ENCODE results near the gene CD4.

Gene CD4

DNA sequence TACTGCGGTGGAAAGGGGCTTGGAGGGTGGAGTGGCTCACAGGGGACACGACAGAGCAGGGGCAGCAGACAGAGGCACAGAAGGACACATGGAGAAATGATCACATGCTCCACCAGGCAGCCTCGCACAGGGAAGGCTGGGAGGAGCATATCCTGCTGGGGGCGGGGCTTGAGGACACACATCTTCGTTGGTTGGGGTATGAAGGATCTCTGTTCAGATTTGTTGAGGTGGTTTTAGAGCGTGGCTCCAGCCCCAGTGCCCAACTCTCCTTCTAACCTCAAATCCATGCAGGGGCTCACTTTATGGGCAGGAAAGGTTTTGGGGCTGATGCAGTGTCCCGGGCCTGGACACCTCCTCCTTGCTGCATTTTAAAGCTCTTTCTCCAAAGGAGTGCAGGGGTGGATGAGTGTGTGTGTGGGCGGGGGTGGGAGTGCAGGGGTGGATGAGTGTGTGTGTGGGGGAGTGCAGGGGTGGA, 38.1 kb downstream of the CD4 start:
- Histone ChIP-seq H3K27me3 (ENCODE audit: control insufficient read depth in 1 of 2, insufficient read depth in 2 of 2, low read length in 2 of 2) (no peaks in the 10 kb centered on the region), H3K27ac (ENCODE audit: low read depth, low read length) (peak overlapping the region; percentile 78), H3K9me3 (ENCODE audit: low read length) (no peaks in the 10 kb centered on the region), H3K4me1 (ENCODE audit: insufficient read depth, low read length) (peaks cover 29% of the 10 kb centered on the region), H3K36me3 (ENCODE audit: insufficient read depth, low read length) (peaks cover 6% of the 10 kb centered on the region), H3K4me3 (ENCODE audit: low read depth in 1 of 2, low read length in 2 of 2) (peak overlapping the region in 1 of 2 donors; percentile 14), H3K9ac (ENCODE audit: low read length) (peak overlapping the region; percentile 0)

DNA sequence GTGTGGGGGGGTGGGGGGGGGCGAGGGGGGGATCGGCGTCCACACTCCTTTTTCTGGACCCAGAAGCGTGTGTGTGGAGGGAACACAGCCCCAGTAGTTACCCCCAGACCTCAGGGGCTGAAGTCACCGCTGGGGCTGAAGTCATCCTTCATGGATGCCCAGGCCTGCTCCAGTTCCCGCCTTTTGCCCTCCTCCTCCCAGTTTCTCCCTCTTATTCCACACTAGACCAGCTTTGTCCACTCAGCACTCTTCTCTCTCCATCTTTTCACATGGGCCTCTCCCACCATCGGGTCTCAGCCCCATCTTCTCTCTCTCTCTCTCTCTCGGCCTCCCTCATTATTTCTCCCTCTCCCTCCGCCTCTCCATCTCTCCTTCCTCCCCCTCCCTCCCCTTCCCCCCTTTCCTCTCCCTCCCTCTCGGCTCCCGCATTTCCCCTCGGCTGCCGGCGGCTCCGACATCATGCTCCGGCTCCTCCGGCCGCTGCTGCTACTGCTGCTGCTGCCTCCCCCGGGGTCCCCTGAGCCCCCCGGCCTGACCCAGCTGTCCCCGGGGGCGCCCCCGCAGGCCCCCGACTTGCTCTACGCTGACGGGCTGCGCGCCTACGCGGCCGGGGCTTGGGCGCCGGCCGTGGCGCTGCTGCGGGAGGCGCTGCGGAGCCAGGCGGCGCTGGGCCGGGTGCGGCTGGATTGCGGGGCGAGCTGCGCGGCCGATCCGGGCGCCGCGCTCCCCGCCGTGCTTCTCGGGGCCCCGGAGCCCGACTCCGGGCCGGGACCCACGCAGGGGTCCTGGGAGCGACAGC, 38.9 kb downstream of the CD4 start, which contains the start of gene P3H3:
Gene P3H3 (plus strand): TSS at position 426 of the 799 bp plus-strand sequence. CDS start 34 bp downstream, at position 460.
- Histone ChIP-seq H3K9me3 (ENCODE audit: low read length) (no peaks in the 10 kb centered on the region), H3K4me3 (ENCODE audit: low read depth in 1 of 2, low read length in 2 of 2) (peak within 1 kb of the TSS; percentile 84 to 87), H3K4me1 (ENCODE audit: insufficient read depth, low read length) (peaks cover 29% of the 10 kb centered on the region), H3K36me3 (ENCODE audit: insufficient read depth, low read length) (peaks cover 9% of the 10 kb centered on the region), H3K9ac (ENCODE audit: low read length) (peak within 1 kb of the TSS; percentile 76), H3K27me3 (ENCODE audit: control insufficient read depth in 1 of 2, insufficient read depth in 2 of 2, low read length in 2 of 2) (no peaks in the 10 kb centered on the region), H3K27ac (ENCODE audit: low read depth, low read length) (peak within 1 kb of the TSS; percentile 85)

DNA sequence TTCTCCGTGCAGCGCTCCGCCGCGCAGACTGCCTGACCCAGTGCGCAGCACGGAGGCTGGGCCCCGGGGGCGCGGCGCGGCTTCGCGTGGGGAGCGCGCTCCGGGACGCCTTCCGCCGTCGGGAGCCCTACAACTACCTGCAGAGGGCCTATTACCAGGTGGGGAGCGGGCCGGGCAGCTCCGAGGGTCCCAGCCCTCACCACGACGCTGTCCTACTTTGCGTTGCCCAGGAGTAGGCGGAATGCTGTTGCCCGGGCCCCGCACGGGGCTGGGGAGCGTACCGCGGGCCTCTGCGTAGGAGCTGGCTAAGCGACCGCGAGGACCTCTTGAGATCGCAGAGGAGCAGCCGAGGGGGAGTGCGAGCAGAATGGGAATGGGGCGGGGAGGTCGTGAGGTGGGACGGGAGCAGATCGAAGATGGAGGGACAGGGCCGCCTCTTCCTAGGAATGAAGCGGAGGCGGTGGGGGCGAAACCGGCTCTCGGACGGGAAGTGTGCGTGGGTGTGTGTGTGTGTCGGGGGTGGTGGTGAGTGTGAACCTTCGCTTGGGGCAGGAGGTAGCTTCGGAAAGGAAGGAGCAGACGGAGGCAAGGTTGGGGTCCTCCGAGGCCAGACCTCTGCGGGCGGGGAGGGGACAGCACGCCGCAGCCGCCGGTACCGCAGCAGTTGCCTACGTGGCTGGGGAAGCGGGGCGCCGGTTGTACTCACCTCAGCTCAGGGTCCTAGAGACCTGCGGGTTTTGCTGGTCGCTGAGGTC, 39.6 kb downstream of the CD4 start:
- H3K4me3 ChIP-seq (ENCODE audit: low read depth in 1 of 2, low read length in 2 of 2) = peak overlapping the region; percentile 84 to 87
- no peaks in the 10 kb centered on the region for H3K9me3 ChIP-seq (ENCODE audit: low read length)
- H3K9ac ChIP-seq (ENCODE audit: low read length) = peak overlapping the region; percentile 76
- H3K36me3 ChIP-seq (ENCODE audit: insufficient read depth, low read length) = peaks cover 15% of the 10 kb centered on the region
- peak overlapping the region; percentile 85 for H3K27ac ChIP-seq (ENCODE audit: low read depth, low read length)
- H3K27me3 ChIP-seq (ENCODE audit: control insufficient read depth in 1 of 2, insufficient read depth in 2 of 2, low read length in 2 of 2) = no peaks in the 10 kb centered on the region
- peaks cover 29% of the 10 kb centered on the region for H3K4me1 ChIP-seq (ENCODE audit: insufficient read depth, low read length)

DNA sequence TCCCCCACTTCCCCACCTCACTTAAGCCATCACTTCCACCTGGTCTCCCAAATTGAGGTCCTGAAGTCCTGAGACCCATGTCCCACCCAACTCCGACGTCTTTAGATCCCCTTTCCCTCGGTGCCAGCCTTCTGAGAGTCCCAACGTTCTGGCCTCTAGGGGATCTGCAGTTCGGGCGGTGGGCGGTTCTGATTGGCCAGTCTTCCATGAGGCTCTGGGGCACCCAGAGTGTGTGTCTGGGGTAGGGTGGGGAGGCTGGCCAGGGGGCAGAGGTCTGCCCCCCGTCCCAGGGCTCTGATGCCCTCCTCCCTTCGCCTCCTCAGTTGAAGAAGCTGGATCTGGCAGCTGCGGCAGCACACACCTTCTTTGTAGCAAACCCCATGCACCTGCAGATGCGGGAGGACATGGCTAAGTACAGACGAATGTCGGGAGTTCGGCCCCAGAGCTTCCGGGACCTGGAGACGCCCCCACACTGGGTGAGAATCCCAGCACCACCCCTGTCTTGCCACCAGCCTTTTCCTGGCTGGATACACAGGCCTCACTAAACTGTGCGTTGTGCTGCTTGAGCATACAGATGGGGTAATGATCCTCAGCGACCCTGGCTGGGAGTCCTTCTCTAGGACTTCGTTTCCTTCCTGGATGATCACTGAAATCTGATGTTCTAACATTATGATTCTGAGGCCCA, 40.4 kb downstream of the CD4 start:
- no peaks in the 10 kb centered on the region for H3K9me3 ChIP-seq (ENCODE audit: low read length)
- H3K4me1 ChIP-seq (ENCODE audit: insufficient read depth, low read length) = peaks cover 29% of the 10 kb centered on the region
- peaks cover 15% of the 10 kb centered on the region for H3K36me3 ChIP-seq (ENCODE audit: insufficient read depth, low read length)
- H3K4me3 ChIP-seq (ENCODE audit: low read depth in 1 of 2, low read length in 2 of 2) = peak overlapping the region; percentile 84 to 87
- no peaks in the 10 kb centered on the region for H3K27me3 ChIP-seq (ENCODE audit: control insufficient read depth in 1 of 2, insufficient read depth in 2 of 2, low read length in 2 of 2)
- peak overlapping the region; percentile 76 for H3K9ac ChIP-seq (ENCODE audit: low read length)
- peak overlapping the region; percentile 85 for H3K27ac ChIP-seq (ENCODE audit: low read depth, low read length)

DNA sequence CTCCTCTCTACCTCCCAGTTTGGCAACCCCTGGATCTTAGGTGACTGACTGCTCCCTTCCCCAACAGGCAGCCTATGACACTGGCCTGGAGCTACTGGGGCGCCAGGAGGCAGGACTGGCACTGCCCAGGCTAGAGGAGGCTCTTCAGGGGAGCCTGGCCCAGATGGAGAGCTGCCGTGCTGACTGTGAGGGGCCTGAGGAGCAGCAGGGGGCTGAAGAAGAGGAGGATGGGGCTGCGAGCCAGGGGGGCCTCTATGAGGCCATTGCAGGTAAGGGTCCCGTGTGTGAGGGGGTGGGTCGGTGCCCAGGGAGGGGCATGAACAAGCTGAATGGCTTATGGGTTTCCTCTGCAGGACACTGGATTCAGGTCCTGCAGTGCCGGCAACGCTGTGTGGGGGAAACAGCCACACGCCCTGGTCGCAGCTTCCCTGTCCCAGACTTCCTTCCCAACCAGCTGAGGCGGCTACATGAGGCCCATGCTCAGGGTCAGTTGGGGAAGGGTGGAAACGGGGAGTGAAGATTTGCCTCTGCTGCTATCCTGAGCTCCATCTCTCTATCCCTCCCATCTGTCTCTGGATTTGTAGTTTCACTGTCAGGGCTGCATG, 41.1 kb downstream of the CD4 start:
- H3K4me3 ChIP-seq (ENCODE audit: low read depth in 1 of 2, low read length in 2 of 2) = no peak overlapping the region
- peaks cover 23% of the 10 kb centered on the region for H3K4me1 ChIP-seq (ENCODE audit: insufficient read depth, low read length)
- no peak overlapping the region for H3K27ac ChIP-seq (ENCODE audit: low read depth, low read length)
- no peaks in the 10 kb centered on the region for H3K27me3 ChIP-seq (ENCODE audit: control insufficient read depth in 1 of 2, insufficient read depth in 2 of 2, low read length in 2 of 2)
- H3K9me3 ChIP-seq (ENCODE audit: low read length) = no peaks in the 10 kb centered on the region
- peaks cover 15% of the 10 kb centered on the region for H3K36me3 ChIP-seq (ENCODE audit: insufficient read depth, low read length)
- H3K9ac ChIP-seq (ENCODE audit: low read length) = no peak overlapping the region

DNA sequence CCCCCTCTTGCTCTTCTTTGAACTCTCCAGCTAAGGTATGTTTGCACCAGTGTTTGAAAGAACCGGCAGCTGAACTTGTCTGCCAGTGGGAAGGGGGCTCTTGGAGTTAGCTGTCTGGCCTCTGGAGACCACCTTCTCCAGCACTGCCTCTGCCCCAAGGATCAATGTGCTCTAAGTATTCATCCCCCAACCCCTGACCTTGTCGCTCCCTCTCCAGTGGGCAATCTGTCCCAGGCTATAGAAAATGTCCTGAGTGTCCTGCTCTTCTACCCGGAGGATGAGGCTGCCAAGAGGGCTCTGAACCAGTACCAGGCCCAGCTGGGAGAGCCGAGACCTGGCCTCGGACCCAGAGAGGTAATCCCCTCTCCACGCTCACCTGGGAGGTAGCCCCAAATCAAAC, 41.7 kb downstream of the CD4 start:
- Histone ChIP-seq H3K4me1 (ENCODE audit: insufficient read depth, low read length) (peaks cover 18% of the 10 kb centered on the region), H3K4me3 (ENCODE audit: low read depth in 1 of 2, low read length in 2 of 2) (no peak overlapping the region), H3K9ac (ENCODE audit: low read length) (no peak overlapping the region), H3K27me3 (ENCODE audit: control insufficient read depth in 1 of 2, insufficient read depth in 2 of 2, low read length in 2 of 2) (no peaks in the 10 kb centered on the region), H3K9me3 (ENCODE audit: low read length) (no peaks in the 10 kb centered on the region), H3K27ac (ENCODE audit: low read depth, low read length) (no peak overlapping the region), H3K36me3 (ENCODE audit: insufficient read depth, low read length) (peaks cover 15% of the 10 kb centered on the region)

DNA sequence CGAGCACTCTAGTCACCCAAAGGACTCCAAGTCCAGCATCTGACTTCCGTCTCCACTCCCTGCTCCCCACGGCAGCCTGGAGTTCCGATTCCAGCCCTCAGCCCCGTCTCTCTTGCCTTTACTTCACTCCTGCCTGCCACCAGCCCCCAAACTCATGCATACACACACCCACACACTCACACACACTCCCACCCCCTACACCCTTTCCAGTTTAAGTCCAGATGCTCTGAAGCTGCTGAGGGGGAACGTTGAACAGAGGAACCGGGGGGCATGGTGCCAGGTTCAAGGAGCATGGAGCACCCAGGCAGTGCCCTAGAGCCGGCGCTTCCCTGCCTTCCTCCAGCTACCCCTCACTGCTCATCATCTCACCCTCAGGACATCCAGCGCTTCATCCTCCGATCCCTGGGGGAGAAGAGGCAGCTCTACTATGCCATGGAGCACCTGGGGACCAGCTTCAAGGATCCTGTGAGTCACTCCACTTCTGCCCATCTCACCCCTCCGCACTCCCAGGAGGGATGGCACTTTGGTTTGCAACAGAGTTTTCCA, 42.2 kb downstream of the CD4 start:
- Histone ChIP-seq H3K4me3 (ENCODE audit: low read depth in 1 of 2, low read length in 2 of 2) (no peak overlapping the region), H3K4me1 (ENCODE audit: insufficient read depth, low read length) (peaks cover 18% of the 10 kb centered on the region), H3K9ac (ENCODE audit: low read length) (no peak overlapping the region), H3K9me3 (ENCODE audit: low read length) (no peaks in the 10 kb centered on the region), H3K27me3 (ENCODE audit: control insufficient read depth in 1 of 2, insufficient read depth in 2 of 2, low read length in 2 of 2) (no peaks in the 10 kb centered on the region), H3K36me3 (ENCODE audit: insufficient read depth, low read length) (peaks cover 19% of the 10 kb centered on the region), H3K27ac (ENCODE audit: low read depth, low read length) (no peak overlapping the region)

DNA sequence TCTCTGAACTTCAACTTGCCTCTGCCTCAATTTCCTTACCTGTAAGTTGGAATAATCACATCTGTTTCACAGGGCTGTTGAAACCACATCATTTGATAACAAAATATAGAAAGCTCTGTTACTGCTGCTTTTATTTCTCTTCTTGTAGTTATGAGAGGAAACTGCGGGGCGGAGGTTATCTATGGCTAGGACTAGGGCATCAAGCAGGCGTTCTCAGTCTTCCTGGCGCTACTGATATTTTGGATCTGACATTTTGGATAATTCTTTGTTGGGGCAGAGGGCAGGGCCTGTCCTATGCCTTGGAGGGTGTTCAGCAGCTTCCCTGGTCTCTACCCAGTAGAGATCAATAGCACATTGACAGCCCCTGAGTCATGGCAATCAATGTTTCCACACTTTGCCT, 42.8 kb downstream of the CD4 start:
- Histone ChIP-seq H3K36me3 (ENCODE audit: insufficient read depth, low read length) (peaks cover 22% of the 10 kb centered on the region), H3K4me1 (ENCODE audit: insufficient read depth, low read length) (peaks cover 13% of the 10 kb centered on the region), H3K27me3 (ENCODE audit: control insufficient read depth in 1 of 2, insufficient read depth in 2 of 2, low read length in 2 of 2) (no peaks in the 10 kb centered on the region), H3K27ac (ENCODE audit: low read depth, low read length) (no peak overlapping the region), H3K4me3 (ENCODE audit: low read depth in 1 of 2, low read length in 2 of 2) (no peak overlapping the region), H3K9ac (ENCODE audit: low read length) (no peak overlapping the region), H3K9me3 (ENCODE audit: low read length) (no peaks in the 10 kb centered on the region)

DNA sequence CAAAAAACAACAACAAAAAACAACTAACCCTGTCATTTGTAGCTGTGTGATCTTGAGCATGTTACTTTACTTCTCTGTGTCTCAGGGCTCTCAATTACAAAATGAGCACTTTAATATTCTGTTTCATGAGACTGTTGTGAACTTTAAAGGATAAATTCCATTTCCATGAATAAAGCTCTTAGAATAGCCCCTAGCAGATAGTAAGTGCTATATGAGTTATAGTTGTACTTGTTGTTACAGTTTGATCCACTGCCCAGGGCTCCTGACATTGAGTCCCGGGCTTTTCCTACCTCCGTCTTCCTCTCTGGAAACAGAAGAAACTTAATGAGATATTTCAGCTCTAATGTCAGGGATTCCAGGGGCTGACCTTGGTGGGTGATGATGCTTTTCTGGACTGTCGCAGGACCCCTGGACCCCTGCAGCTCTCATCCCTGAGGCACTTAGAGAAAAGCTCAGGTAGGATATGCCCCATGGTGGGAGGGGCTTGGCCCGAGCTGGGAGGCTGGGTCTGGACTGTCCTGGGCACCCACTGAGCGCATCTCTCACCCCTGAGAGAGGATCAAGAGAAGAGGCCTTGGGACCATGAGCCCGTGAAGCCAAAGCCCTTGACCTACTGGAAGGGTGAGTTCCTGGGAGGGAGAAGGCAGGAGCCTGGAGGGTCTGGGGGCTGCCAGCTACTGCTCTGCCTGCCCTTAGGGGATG, 44.0 kb downstream of the CD4 start:
- Histone ChIP-seq H3K9me3 (ENCODE audit: low read length) (no peaks in the 10 kb centered on the region), H3K4me1 (ENCODE audit: insufficient read depth, low read length) (peaks cover 7% of the 10 kb centered on the region), H3K27me3 (ENCODE audit: control insufficient read depth in 1 of 2, insufficient read depth in 2 of 2, low read length in 2 of 2) (no peaks in the 10 kb centered on the region), H3K9ac (ENCODE audit: low read length) (no peak overlapping the region), H3K27ac (ENCODE audit: low read depth, low read length) (no peak overlapping the region), H3K36me3 (ENCODE audit: insufficient read depth, low read length) (peaks cover 31% of the 10 kb centered on the region), H3K4me3 (ENCODE audit: low read depth in 1 of 2, low read length in 2 of 2) (no peak overlapping the region)

DNA sequence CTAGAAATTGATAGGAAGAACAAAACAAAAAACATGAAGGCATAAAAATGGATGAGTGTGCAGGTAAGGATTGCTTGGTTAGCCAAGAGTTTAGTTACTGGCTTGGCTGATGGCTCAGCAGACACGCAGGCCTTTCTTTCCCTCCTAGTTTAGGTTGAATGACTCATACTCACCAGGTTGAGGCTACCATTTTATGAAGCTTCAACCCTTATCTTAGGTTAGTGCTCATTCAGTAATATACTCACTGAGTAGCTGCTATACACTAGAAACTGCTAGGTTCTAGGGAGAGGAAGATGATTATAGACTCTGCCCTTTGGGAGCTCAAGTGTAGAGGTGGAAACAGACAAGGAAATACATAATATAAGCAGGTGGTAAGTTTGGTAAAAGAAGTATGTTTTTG, 44.9 kb downstream of the CD4 start:
- Histone ChIP-seq H3K9me3 (ENCODE audit: low read length) (no peaks in the 10 kb centered on the region), H3K36me3 (ENCODE audit: insufficient read depth, low read length) (peaks cover 40% of the 10 kb centered on the region), H3K9ac (ENCODE audit: low read length) (no peak overlapping the region), H3K4me3 (ENCODE audit: low read depth in 1 of 2, low read length in 2 of 2) (no peak overlapping the region), H3K27ac (ENCODE audit: low read depth, low read length) (no peak overlapping the region), H3K4me1 (ENCODE audit: insufficient read depth, low read length) (peaks cover 7% of the 10 kb centered on the region), H3K27me3 (ENCODE audit: control insufficient read depth in 1 of 2, insufficient read depth in 2 of 2, low read length in 2 of 2) (no peaks in the 10 kb centered on the region)

All from muscle layer of colon (tissue), 2 donors.